ENCODE data around the gene TSC22D3.

Gene TSC22D3

GRCh38 chrX:107707866-107708265 is 67.7 kb downstream of the TSC22D3 start:
- TF ChIP-seq EZH2 (IDR thresholded peaks at IDR 0.05; ENCODE audit: borderline replicate concordance, low read length) (no peak), CTCF (IDR thresholded peaks at IDR 0.05; ENCODE audit: low read length) (no peak)
- H3K27ac ChIP-seq (ENCODE audit: low read depth, low read length, poor library complexity, severe bottlenecking), result no peak overlapping the region
- no peak overlapping the region for H3K4me3 ChIP-seq (ENCODE audit: low read depth, low read length, poor library complexity, severe bottlenecking)
- no peaks in the 10 kb centered on the region for H3K36me3 ChIP-seq (ENCODE audit: insufficient read depth, low read length)
- H3F3A ChIP-seq (ENCODE audit: insufficient read depth, low read length), result no peaks in the 10 kb centered on the region
- no peaks in the 10 kb centered on the region for H4K20me1 ChIP-seq (ENCODE audit: insufficient read depth, low read length)
- H3K4me2 ChIP-seq (ENCODE audit: low read length), result no peak overlapping the region
- no peaks in the 10 kb centered on the region for H3K9me2 ChIP-seq (ENCODE audit: low read depth, low read length)
- H2AFZ ChIP-seq (ENCODE audit: low read length), result no peak overlapping the region
- H3K27me3 ChIP-seq (ENCODE audit: insufficient read depth, low read length), result no peaks in the 10 kb centered on the region
- no peaks in the 10 kb centered on the region for H3K9me3 ChIP-seq (ENCODE audit: low read length)
- H3K4me1 ChIP-seq (ENCODE audit: insufficient read depth, low read length, severe bottlenecking), result peaks cover 12% of the 10 kb centered on the region
- no peak overlapping the region for H3K9ac ChIP-seq (ENCODE audit: low read length)
- H3K79me2 ChIP-seq (ENCODE audit: insufficient read depth, low read length), result no peaks in the 10 kb centered on the region

GRCh38 chrX:107706309-107706708 is 69.3 kb downstream of the TSC22D3 start:
- Histone ChIP-seq H3K9me3 (ENCODE audit: low read length) (no peaks in the 10 kb centered on the region), H3K9ac (ENCODE audit: low read length) (no peak overlapping the region), H3F3A (ENCODE audit: insufficient read depth, low read length) (no peaks in the 10 kb centered on the region), H4K20me1 (ENCODE audit: insufficient read depth, low read length) (no peaks in the 10 kb centered on the region), H3K4me2 (ENCODE audit: low read length) (no peak overlapping the region), H3K36me3 (ENCODE audit: insufficient read depth, low read length) (no peaks in the 10 kb centered on the region), H3K4me1 (ENCODE audit: insufficient read depth, low read length, severe bottlenecking) (peaks cover 9% of the 10 kb centered on the region), H3K27me3 (ENCODE audit: insufficient read depth, low read length) (no peaks in the 10 kb centered on the region), H2AFZ (ENCODE audit: low read length) (no peak overlapping the region), H3K27ac (ENCODE audit: low read depth, low read length, poor library complexity, severe bottlenecking) (no peak overlapping the region), H3K79me2 (ENCODE audit: insufficient read depth, low read length) (no peaks in the 10 kb centered on the region), H3K4me3 (ENCODE audit: low read depth, low read length, poor library complexity, severe bottlenecking) (no peak overlapping the region), H3K9me2 (ENCODE audit: low read depth, low read length) (no peaks in the 10 kb centered on the region)
- TF ChIP-seq CTCF (IDR thresholded peaks at IDR 0.05; ENCODE audit: low read length) (no peak), EZH2 (IDR thresholded peaks at IDR 0.05; ENCODE audit: borderline replicate concordance, low read length) (no peak)

GRCh38 chrX:107704587-107704986 is 71.0 kb downstream of the TSC22D3 start:
- Histone ChIP-seq H2AFZ (ENCODE audit: low read length) (no peak overlapping the region), H3K4me3 (ENCODE audit: low read depth, low read length, poor library complexity, severe bottlenecking) (no peak overlapping the region), H3K9ac (ENCODE audit: low read length) (no peak overlapping the region), H4K20me1 (ENCODE audit: insufficient read depth, low read length) (no peaks in the 10 kb centered on the region), H3K9me2 (ENCODE audit: low read depth, low read length) (no peaks in the 10 kb centered on the region), H3K27me3 (ENCODE audit: insufficient read depth, low read length) (no peaks in the 10 kb centered on the region), H3K4me2 (ENCODE audit: low read length) (no peak overlapping the region), H3K27ac (ENCODE audit: low read depth, low read length, poor library complexity, severe bottlenecking) (no peak overlapping the region), H3K79me2 (ENCODE audit: insufficient read depth, low read length) (no peaks in the 10 kb centered on the region), H3K4me1 (ENCODE audit: insufficient read depth, low read length, severe bottlenecking) (no peaks in the 10 kb centered on the region), H3K9me3 (ENCODE audit: low read length) (no peaks in the 10 kb centered on the region), H3F3A (ENCODE audit: insufficient read depth, low read length) (no peaks in the 10 kb centered on the region), H3K36me3 (ENCODE audit: insufficient read depth, low read length) (no peaks in the 10 kb centered on the region)
- TF ChIP-seq EZH2 (IDR thresholded peaks at IDR 0.05; ENCODE audit: borderline replicate concordance, low read length) (no peak), CTCF (IDR thresholded peaks at IDR 0.05; ENCODE audit: low read length) (no peak)

Measured in OCI-LY1 (cell line).